ENCODE results near the gene LCE1E. TPM values are rescaled to one million over a fixed set of nuclear protein-coding genes. Genes with fewer than 3 reads are reported as not detected.

Gene LCE1E
- total RNA-seq, 1 donor from 2014 or later: not detected

DNA sequence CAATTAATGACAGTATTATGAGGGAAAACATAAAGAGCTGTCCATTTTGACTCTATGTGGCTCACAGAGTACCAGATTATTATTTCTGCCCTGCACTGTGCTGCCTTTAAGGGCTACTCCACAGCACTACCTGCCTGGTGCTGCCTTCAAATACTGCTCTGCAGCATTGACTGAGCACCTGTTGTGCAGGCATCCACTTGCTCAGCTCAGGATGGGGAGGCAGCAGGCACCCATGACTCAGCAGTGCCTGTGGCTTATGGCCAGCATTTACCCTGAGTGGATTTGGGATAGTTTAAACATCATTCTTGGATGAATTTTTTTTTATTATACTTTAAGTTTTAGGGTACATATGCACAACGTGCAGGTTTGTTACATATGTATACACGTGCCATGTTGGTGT lies 29.2 kb upstream of the LCE1E start:
- no peaks in the 10 kb centered on the region for H3K27me3 ChIP-seq (ENCODE audit: control insufficient read depth in 3 of 3, insufficient read depth in 3 of 3, low read length in 3 of 3)
- no peak overlapping the region for H3K4me3 ChIP-seq (ENCODE audit: low read length in 3 of 3)
- no peak overlapping the region for H3K27ac ChIP-seq (ENCODE audit: low read depth, low read length)
- H3K4me1 ChIP-seq (ENCODE audit: control insufficient read depth in 3 of 3, insufficient read depth in 3 of 3, low read length in 3 of 3): no peaks in the 10 kb centered on the region
- H3K36me3 ChIP-seq (ENCODE audit: control insufficient read depth in 3 of 3, insufficient read depth in 3 of 3, low read length in 3 of 3): no peaks in the 10 kb centered on the region
- peaks cover 0 to 2% (median 0%) of the 10 kb centered on the region in 3 donors for H3K9me3 ChIP-seq (ENCODE audit: control insufficient read depth in 3 of 3, low read length in 3 of 3)
- no peak overlapping the region for H3K9ac ChIP-seq (ENCODE audit: low read depth in 1 of 3, low read length in 3 of 3)

DNA sequence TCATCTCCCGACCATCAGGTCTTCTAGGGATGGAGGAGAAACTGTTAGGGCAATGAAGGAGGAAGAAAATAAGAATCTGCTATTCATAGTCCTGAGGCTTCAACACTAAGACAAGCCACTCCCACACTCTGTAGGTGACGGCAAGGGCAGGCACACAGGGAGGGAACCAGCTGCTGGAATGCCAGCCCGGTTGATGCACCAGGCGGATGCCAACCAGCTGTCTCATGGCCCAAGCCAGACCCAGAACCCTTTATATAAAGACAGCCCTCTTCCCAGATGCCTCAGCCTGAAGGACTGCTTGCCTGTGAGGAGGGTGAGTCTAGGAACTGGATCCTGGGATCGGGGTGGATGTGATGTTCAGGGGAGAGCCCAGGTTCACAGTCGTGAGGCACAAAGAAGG lies 28.3 kb upstream of the LCE1E start, which contains the start of gene KPRP:
Gene KPRP (plus strand): TSS at position 279 of the 400 bp plus-strand sequence. CDS start 1,564 bp downstream, outside the sequence.
- Histone ChIP-seq H3K9ac (ENCODE audit: low read depth in 1 of 3, low read length in 3 of 3) (no peak within 1 kb of the TSS), H3K9me3 (ENCODE audit: control insufficient read depth in 3 of 3, low read length in 3 of 3) (peaks cover 0 to 2% (median 0%) of the 10 kb centered on the region in 3 donors), H3K27ac (ENCODE audit: low read depth, low read length) (no peak within 1 kb of the TSS), H3K36me3 (ENCODE audit: control insufficient read depth in 3 of 3, insufficient read depth in 3 of 3, low read length in 3 of 3) (no peaks in the 10 kb centered on the region), H3K4me1 (ENCODE audit: control insufficient read depth in 3 of 3, insufficient read depth in 3 of 3, low read length in 3 of 3) (no peaks in the 10 kb centered on the region), H3K4me3 (ENCODE audit: low read length in 3 of 3) (no peak within 1 kb of the TSS), H3K27me3 (ENCODE audit: control insufficient read depth in 3 of 3, insufficient read depth in 3 of 3, low read length in 3 of 3) (no peaks in the 10 kb centered on the region)

DNA sequence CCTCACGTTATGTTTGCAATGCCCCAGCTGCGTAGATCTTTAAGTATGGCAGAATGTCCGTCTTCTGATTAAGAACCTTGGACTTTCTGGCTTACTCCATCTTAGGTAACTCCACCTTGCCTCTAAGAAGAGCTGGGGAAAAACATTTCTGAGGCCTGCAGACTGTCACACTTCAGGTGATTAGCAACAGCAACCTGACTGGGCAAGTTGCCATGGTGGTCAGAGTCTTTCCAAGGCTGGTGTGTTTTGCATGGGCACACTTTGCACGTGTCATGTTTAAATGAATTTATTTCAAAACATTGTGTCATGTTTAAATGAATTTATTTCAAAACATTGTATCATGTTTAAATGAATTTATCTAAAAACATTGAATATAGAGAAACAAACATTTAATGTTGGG lies 27.4 kb upstream of the LCE1E start:
- Histone ChIP-seq H3K9me3 (ENCODE audit: control insufficient read depth in 3 of 3, low read length in 3 of 3) (peaks cover 0 to 2% (median 0%) of the 10 kb centered on the region in 3 donors), H3K36me3 (ENCODE audit: control insufficient read depth in 3 of 3, insufficient read depth in 3 of 3, low read length in 3 of 3) (no peaks in the 10 kb centered on the region), H3K4me3 (ENCODE audit: low read length in 3 of 3) (no peak overlapping the region), H3K9ac (ENCODE audit: low read depth in 1 of 3, low read length in 3 of 3) (no peak overlapping the region), H3K27ac (ENCODE audit: low read depth, low read length) (no peak overlapping the region), H3K27me3 (ENCODE audit: control insufficient read depth in 3 of 3, insufficient read depth in 3 of 3, low read length in 3 of 3) (no peaks in the 10 kb centered on the region), H3K4me1 (ENCODE audit: control insufficient read depth in 3 of 3, insufficient read depth in 3 of 3, low read length in 3 of 3) (no peaks in the 10 kb centered on the region)

DNA sequence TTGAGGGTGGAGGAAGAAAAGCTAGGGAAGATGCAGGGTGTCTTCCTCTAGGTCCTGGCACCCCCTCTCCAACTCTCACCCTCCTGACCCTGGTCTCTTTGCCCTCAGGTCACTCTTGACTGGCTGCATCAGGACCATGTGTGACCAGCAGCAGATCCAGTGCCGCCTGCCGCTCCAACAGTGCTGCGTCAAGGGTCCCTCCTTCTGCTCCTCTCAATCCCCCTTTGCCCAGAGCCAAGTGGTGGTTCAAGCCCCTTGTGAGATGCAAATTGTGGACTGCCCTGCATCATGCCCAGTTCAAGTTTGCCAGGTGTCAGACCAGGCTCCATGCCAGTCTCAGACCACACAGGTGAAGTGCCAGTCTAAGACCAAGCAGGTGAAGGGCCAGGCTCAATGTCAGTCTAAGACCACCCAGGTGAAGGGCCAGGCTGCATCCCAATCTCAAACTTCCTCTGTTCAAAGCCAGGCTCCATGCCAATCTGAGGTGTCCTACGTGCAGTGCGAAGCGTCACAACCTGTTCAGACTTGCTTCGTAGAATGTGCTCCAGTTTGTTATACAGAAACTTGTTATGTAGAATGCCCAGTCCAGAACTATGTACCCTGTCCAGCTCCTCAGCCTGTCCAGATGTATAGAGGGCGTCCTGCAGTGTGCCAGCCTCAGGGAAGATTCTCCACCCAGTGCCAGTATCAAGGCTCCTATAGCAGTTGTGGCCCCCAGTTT lies 26.4 kb upstream of the LCE1E start:
- Histone ChIP-seq H3K4me1 (ENCODE audit: control insufficient read depth in 3 of 3, insufficient read depth in 3 of 3, low read length in 3 of 3) (no peaks in the 10 kb centered on the region), H3K4me3 (ENCODE audit: low read length in 3 of 3) (no peak overlapping the region), H3K36me3 (ENCODE audit: control insufficient read depth in 3 of 3, insufficient read depth in 3 of 3, low read length in 3 of 3) (no peaks in the 10 kb centered on the region), H3K9me3 (ENCODE audit: control insufficient read depth in 3 of 3, low read length in 3 of 3) (peaks cover 0 to 2% (median 0%) of the 10 kb centered on the region in 3 donors), H3K27me3 (ENCODE audit: control insufficient read depth in 3 of 3, insufficient read depth in 3 of 3, low read length in 3 of 3) (no peaks in the 10 kb centered on the region), H3K27ac (ENCODE audit: low read depth, low read length) (no peak overlapping the region), H3K9ac (ENCODE audit: low read depth in 1 of 3, low read length in 3 of 3) (no peak overlapping the region)

DNA sequence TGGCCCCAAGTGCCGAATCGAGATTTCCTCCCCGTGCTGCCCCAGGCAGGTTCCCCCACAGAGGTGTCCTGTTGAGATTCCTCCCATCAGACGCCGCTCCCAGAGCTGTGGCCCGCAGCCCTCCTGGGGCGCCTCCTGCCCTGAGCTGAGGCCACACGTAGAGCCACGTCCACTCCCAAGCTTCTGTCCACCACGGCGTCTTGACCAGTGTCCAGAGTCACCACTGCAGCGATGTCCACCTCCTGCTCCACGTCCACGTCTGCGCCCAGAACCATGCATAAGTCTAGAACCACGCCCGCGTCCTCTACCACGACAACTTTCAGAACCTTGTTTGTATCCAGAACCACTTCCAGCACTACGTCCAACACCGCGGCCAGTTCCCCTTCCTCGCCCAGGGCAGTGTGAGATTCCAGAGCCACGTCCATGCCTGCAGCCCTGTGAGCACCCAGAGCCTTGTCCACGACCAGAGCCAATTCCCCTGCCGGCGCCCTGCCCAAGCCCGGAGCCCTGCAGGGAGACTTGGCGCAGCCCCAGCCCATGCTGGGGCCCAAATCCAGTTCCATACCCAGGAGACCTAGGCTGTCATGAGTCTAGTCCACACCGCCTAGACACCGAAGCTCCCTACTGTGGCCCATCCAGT lies 25.4 kb upstream of the LCE1E start:
- no peaks in the 10 kb centered on the region for H3K36me3 ChIP-seq (ENCODE audit: control insufficient read depth in 3 of 3, insufficient read depth in 3 of 3, low read length in 3 of 3)
- no peak overlapping the region for H3K27ac ChIP-seq (ENCODE audit: low read depth, low read length)
- no peak overlapping the region for H3K9ac ChIP-seq (ENCODE audit: low read depth in 1 of 3, low read length in 3 of 3)
- no peaks in the 10 kb centered on the region for H3K9me3 ChIP-seq (ENCODE audit: control insufficient read depth in 3 of 3, low read length in 3 of 3)
- no peaks in the 10 kb centered on the region for H3K27me3 ChIP-seq (ENCODE audit: control insufficient read depth in 3 of 3, insufficient read depth in 3 of 3, low read length in 3 of 3)
- no peak overlapping the region for H3K4me3 ChIP-seq (ENCODE audit: low read length in 3 of 3)
- H3K4me1 ChIP-seq (ENCODE audit: control insufficient read depth in 3 of 3, insufficient read depth in 3 of 3, low read length in 3 of 3): no peaks in the 10 kb centered on the region

DNA sequence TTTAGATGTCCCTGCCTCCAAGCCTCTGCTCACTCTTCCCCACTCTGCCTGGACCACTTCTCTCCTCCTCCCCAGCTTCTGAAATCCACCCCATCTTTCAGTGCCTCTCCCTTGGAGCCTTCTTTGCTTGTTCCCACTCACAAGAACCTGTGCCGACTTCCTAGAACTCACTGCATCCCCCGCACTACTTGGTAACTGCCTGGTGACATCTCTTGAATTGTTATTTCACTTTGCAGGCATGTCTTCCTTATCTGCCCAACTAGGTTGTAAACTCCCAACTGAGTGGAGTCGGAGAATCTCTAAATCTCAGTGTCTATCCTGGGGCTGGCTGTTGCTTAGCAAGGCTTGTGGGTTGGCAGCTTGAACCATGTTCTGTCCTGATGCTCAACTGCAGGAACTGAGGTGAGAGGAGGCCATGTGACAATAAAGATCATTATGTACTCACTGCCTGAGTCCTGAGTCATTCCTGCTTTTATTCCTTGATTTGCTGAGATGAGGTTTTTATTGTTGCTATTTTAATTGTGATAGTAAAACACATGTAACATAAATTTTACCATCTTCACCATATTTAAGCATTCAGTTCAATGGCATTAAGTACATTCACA lies 24.3 kb upstream of the LCE1E start:
- Histone ChIP-seq H3K9ac (ENCODE audit: low read depth in 1 of 3, low read length in 3 of 3) (no peak overlapping the region), H3K27me3 (ENCODE audit: control insufficient read depth in 3 of 3, insufficient read depth in 3 of 3, low read length in 3 of 3) (no peaks in the 10 kb centered on the region), H3K4me3 (ENCODE audit: low read length in 3 of 3) (no peak overlapping the region), H3K27ac (ENCODE audit: low read depth, low read length) (no peak overlapping the region), H3K4me1 (ENCODE audit: control insufficient read depth in 3 of 3, insufficient read depth in 3 of 3, low read length in 3 of 3) (no peaks in the 10 kb centered on the region), H3K36me3 (ENCODE audit: control insufficient read depth in 3 of 3, insufficient read depth in 3 of 3, low read length in 3 of 3) (no peaks in the 10 kb centered on the region), H3K9me3 (ENCODE audit: control insufficient read depth in 3 of 3, low read length in 3 of 3) (no peaks in the 10 kb centered on the region)

DNA sequence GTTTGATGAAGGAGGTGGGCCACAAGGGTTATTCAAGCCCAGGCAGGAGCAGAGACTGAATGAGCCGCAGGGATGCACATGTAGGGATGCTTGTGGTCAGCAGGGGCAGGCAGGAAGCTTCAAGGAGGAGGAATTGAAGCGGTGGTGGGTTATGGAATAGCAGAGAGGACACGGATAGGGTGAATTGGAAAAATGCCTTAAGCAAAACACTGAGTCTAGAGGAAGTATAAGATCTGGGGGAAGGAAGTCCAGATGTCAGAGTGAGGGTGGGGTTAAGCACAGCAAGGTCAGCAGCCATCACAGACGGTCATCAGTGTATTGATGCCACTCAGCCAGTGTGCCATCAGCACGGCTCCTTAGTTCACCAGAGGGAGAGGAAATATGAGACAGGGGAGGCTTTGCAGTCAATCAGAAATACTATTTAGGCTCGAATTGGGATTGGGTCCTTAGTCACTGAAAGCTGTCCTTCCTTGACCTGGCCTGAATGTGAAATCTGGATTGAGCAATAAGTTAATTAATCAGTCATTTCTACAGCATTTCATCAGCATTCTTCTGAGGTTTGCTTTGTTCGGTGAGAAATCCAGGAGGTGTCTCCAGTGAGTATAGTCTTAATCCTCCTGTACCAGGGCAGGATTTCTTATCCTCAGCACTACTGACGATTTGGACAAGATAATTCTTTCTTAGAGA lies 17.1 kb upstream of the LCE1E start:
- no peaks in the 10 kb centered on the region for H3K4me1 ChIP-seq (ENCODE audit: control insufficient read depth in 3 of 3, insufficient read depth in 3 of 3, low read length in 3 of 3)
- no peak overlapping the region for H3K27ac ChIP-seq (ENCODE audit: low read depth, low read length)
- H3K9me3 ChIP-seq (ENCODE audit: control insufficient read depth in 3 of 3, low read length in 3 of 3): peaks cover 0 to 4% (median 2%) of the 10 kb centered on the region in 3 donors
- H3K27me3 ChIP-seq (ENCODE audit: control insufficient read depth in 3 of 3, insufficient read depth in 3 of 3, low read length in 3 of 3): no peaks in the 10 kb centered on the region
- H3K4me3 ChIP-seq (ENCODE audit: low read length in 3 of 3): no peak overlapping the region
- no peak overlapping the region for H3K9ac ChIP-seq (ENCODE audit: low read depth in 1 of 3, low read length in 3 of 3)
- H3K36me3 ChIP-seq (ENCODE audit: control insufficient read depth in 3 of 3, insufficient read depth in 3 of 3, low read length in 3 of 3): no peaks in the 10 kb centered on the region

DNA sequence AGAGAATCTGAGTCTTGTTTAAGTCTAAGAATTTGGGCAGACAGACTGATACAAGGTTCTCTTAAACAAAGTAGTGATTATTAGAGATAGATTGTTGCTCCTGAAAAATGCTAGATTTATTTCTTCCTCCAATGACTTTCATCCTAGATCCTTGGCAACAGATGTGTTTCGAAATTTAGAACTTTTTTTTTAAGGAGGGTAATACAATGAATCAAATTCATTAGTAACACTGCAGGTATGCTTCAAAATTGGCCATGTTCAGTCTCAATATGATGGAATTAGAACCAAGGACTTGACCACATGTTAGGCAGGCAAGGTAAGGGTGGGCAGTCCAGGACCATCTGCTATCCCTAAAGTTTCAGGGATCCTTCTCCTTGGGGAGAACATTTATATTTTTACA lies 15.6 kb upstream of the LCE1E start:
- peaks cover 0 to 4% (median 3%) of the 10 kb centered on the region in 3 donors for H3K9me3 ChIP-seq (ENCODE audit: control insufficient read depth in 3 of 3, low read length in 3 of 3)
- H3K36me3 ChIP-seq (ENCODE audit: control insufficient read depth in 3 of 3, insufficient read depth in 3 of 3, low read length in 3 of 3): no peaks in the 10 kb centered on the region
- no peaks in the 10 kb centered on the region for H3K4me1 ChIP-seq (ENCODE audit: control insufficient read depth in 3 of 3, insufficient read depth in 3 of 3, low read length in 3 of 3)
- H3K27me3 ChIP-seq (ENCODE audit: control insufficient read depth in 3 of 3, insufficient read depth in 3 of 3, low read length in 3 of 3): no peaks in the 10 kb centered on the region
- no peak overlapping the region for H3K9ac ChIP-seq (ENCODE audit: low read depth in 1 of 3, low read length in 3 of 3)
- no peak overlapping the region for H3K27ac ChIP-seq (ENCODE audit: low read depth, low read length)
- no peak overlapping the region for H3K4me3 ChIP-seq (ENCODE audit: low read length in 3 of 3)

DNA sequence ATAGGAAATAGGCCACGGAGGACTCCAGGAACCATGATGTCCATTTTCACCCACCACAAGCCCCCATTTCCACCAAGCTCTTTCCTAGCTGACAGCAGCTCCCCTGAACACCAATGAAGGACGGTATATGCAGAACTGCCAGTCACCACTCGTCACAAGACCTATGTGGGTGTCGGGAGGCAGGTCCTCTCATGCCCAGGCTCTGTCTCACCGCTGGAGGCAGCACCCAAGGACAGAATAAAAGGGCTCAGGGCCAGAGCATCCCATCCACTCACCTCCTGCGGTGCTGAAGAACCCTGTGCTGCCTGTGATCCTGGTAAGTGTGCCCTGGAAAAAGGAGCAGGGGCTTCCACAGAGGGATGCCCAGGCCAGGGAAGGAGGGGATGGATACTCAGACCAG lies 11.2 kb upstream of the LCE1E start, which contains the start of gene LCE1F:
Gene LCE1F (plus strand): TSS at position 266 of the 400 bp plus-strand sequence. CDS start 1,232 bp downstream, outside the sequence.
- Histone ChIP-seq H3K9me3 (ENCODE audit: control insufficient read depth in 3 of 3, low read length in 3 of 3) (peaks cover 0 to 4% (median 3%) of the 10 kb centered on the region in 3 donors), H3K27me3 (ENCODE audit: control insufficient read depth in 3 of 3, insufficient read depth in 3 of 3, low read length in 3 of 3) (no peaks in the 10 kb centered on the region), H3K27ac (ENCODE audit: low read depth, low read length) (no peak within 1 kb of the TSS), H3K4me1 (ENCODE audit: control insufficient read depth in 3 of 3, insufficient read depth in 3 of 3, low read length in 3 of 3) (no peaks in the 10 kb centered on the region), H3K9ac (ENCODE audit: low read depth in 1 of 3, low read length in 3 of 3) (no peak within 1 kb of the TSS), H3K36me3 (ENCODE audit: control insufficient read depth in 3 of 3, insufficient read depth in 3 of 3, low read length in 3 of 3) (no peaks in the 10 kb centered on the region), H3K4me3 (ENCODE audit: low read length in 3 of 3) (no peak within 1 kb of the TSS)
